Mammary epithelial cell (primary cell): ENCODE data around the gene TMEM170B.

ENCODE experiments used
- EZH2 ChIP-seq: IDR thresholded peaks from 2 replicates; pipeline ENCODE4 v1.6.1; 2012; ENCODE audit warnings: low read length, inconsistent platforms, borderline replicate concordance
- TF ChIP-seq, protein P1 (sequence below), 2 donors: IDR thresholded peaks in 1 of 2; conservative IDR thresholded peaks in 1 of 2; 2 replicates each; pipeline ENCODE4 v1.5.1; 2011 to 2012; ENCODE audit warnings: inconsistent platforms in 2 of 2, low read length in 2 of 2, mild to moderate bottlenecking in 2 of 2, control low read depth in 1 of 2, low read depth in 1 of 2; ENCODE audit not compliant: insufficient read depth in 1 of 2; ENCODE audit errors: extremely low read depth in 1 of 2

DNA sequence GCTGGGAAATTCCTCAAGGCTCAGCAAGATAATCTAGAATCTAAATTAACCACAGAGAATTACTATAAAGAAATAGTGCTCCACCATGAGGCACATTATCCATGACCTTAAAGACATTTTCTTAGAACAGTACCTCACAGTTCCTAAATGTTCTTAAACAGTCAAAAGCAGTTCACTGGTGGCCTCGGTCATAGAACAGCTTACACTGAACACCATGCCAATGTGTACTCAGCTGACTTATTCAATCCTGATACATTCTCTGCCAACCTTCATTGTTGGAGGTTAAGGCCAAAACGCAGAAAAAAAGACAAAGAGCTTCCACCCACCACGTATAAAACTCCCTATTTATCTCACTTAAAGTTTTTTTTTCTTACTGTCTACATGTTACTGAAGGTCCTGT is 21.8 kb upstream of the TMEM170B start:
- no peak for TF ChIP-seq EZH2
- TF ChIP-seq, protein P1, sequence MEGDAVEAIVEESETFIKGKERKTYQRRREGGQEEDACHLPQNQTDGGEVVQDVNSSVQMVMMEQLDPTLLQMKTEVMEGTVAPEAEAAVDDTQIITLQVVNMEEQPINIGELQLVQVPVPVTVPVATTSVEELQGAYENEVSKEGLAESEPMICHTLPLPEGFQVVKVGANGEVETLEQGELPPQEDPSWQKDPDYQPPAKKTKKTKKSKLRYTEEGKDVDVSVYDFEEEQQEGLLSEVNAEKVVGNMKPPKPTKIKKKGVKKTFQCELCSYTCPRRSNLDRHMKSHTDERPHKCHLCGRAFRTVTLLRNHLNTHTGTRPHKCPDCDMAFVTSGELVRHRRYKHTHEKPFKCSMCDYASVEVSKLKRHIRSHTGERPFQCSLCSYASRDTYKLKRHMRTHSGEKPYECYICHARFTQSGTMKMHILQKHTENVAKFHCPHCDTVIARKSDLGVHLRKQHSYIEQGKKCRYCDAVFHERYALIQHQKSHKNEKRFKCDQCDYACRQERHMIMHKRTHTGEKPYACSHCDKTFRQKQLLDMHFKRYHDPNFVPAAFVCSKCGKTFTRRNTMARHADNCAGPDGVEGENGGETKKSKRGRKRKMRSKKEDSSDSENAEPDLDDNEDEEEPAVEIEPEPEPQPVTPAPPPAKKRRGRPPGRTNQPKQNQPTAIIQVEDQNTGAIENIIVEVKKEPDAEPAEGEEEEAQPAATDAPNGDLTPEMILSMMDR (conservative IDR thresholded peaks at IDR 0.05 in 1 of 2, IDR thresholded peaks at IDR 0.05 in 1 of 2; ENCODE audit: extremely low read depth in 1 of 2, insufficient read depth in 1 of 2, low read depth in 1 of 2, low read length in 2 of 2): no peak
